MM.1S (cell line): ENCODE data around the gene SF3B2.

Experiments used
- DNase-seq: peaks from one replicate; pipeline ENCODE4 v3.0.0-alpha.2; 2015
- H2AFZ ChIP-seq: fragments of 300-600 bp; sonication (generic); 2 replicates; pipeline ENCODE4 v1.6.0; 2016; ENCODE audit warnings: antibody characterized with exemption, low read length
- H3F3A ChIP-seq: fragments of 300-600 bp; sonication (generic); 2 replicates; pipeline ENCODE4 v1.6.1; 2016; ENCODE audit warnings: mild to moderate bottlenecking, antibody characterized with exemption, low read length, moderate library complexity, mixed read lengths; ENCODE audit not compliant: insufficient read depth
- H3K27ac ChIP-seq: fragments of 300-600 bp; sonication (generic); 2 replicates; pipeline ENCODE4 v1.5.1; 2016; ENCODE audit warnings: mild to moderate bottlenecking, low read length
- H3K27me3 ChIP-seq: fragments of 300-600 bp; sonication (generic); replicated peaks from 2 replicates; pipeline ENCODE4 v1.6.0; 2016; ENCODE audit warnings: low read length; ENCODE audit not compliant: insufficient read depth
- H3K36me3 ChIP-seq: fragments of 300-600 bp; sonication (generic); replicated peaks from 2 replicates; pipeline ENCODE4 v1.6.1; 2016; ENCODE audit warnings: mild to moderate bottlenecking, low read length, mixed read lengths; ENCODE audit not compliant: insufficient read depth
- H3K4me1 ChIP-seq: fragments of 300-600 bp; sonication (generic); 2 replicates; pipeline ENCODE4 v1.6.1; 2016; ENCODE audit warnings: low read length, mixed read lengths
- H3K4me2 ChIP-seq: fragments of 300-600 bp; sonication (generic); 2 replicates; pipeline ENCODE4 v1.6.0; 2016; ENCODE audit warnings: low read depth, low read length
- H3K4me3 ChIP-seq: fragments of 300-600 bp; sonication (generic); 2 replicates; pipeline ENCODE4 v1.5.1; 2016; ENCODE audit warnings: low read length, mixed read lengths
- H3K79me2 ChIP-seq: fragments of 300-600 bp; sonication (generic); 2 replicates; pipeline ENCODE4 v1.6.1; 2016; ENCODE audit warnings: mixed run types, low read length, mixed read lengths
- H3K9ac ChIP-seq: fragments of 300-600 bp; sonication (generic); 2 replicates; pipeline ENCODE4 v1.6.1; 2016; ENCODE audit warnings: low read length, mixed read lengths
- H3K9me2 ChIP-seq: fragments of 300-600 bp; sonication (generic); replicated peaks from 2 replicates; pipeline ENCODE4 v1.6.1; 2016; ENCODE audit warnings: mild to moderate bottlenecking, low read length, mixed read lengths; ENCODE audit not compliant: insufficient read depth
- H3K9me3 ChIP-seq: fragments of 300-600 bp; sonication (generic); replicated peaks from 2 replicates; pipeline ENCODE4 v1.6.1; 2016; ENCODE audit warnings: mild to moderate bottlenecking, low read length, mixed read lengths; ENCODE audit not compliant: insufficient read depth
- H4K20me1 ChIP-seq: fragments of 300-600 bp; sonication (generic); 2 replicates; pipeline ENCODE4 v1.6.1; 2016; ENCODE audit warnings: mild to moderate bottlenecking, low read length, moderate library complexity, mixed read lengths; ENCODE audit not compliant: insufficient read depth
- EZH2 ChIP-seq: fragments of 300-600 bp; sonication (generic); optimal IDR thresholded peaks from 2 replicates; pipeline ENCODE3; 2017; ENCODE audit warnings: low read depth, mild to moderate bottlenecking, antibody characterized with exemption, low read length, mixed read lengths
- EZH2phosphoT487 ChIP-seq: fragments of 300-600 bp; sonication (generic); IDR thresholded peaks from 2 replicates; pipeline ENCODE4 v1.6.1; 2018; ENCODE audit warnings: antibody characterized with exemption, low read length
- TF ChIP-seq, protein P1 (sequence below): fragments of 300-600 bp; sonication (generic); IDR thresholded peaks from 2 replicates; pipeline ENCODE4 v1.5.1; 2016; ENCODE audit warnings: antibody characterized with exemption, low read length, mixed read lengths

Gene SF3B2

DNA sequence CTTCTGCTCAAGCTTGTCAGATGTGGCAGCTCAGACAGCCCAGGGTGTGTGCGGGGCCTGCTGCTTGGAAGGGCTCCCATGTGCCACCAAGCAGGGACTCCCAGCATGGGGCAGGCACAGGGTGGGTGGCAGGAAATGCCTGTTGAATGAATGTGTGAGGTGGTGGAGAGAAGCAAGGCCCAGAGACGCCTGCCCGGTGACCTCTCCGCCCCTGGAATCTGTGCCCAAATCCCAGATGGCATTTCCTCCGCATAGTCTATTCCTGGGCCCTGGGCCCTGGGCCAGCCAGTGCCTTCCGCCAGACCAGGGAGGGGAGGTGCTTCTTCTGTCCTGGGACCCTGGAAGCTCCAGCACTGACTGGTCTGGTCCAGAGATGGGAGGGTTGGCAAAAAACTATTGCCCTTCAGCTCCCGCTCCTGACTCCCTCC is 36.7 kb upstream of the SF3B2 start:
- Histone ChIP-seq H3K9me3 (no peaks in the 10 kb centered on the region), H2AFZ (no peak overlapping the region), H3K36me3 (no peaks in the 10 kb centered on the region), H4K20me1 (no peaks in the 10 kb centered on the region), H3K4me2 (no peak overlapping the region), H3K27me3 (no peaks in the 10 kb centered on the region), H3F3A (no peaks in the 10 kb centered on the region), H3K4me3 (no peak overlapping the region), H3K4me1 (no peaks in the 10 kb centered on the region), H3K27ac (no peak overlapping the region), H3K79me2 (no peaks in the 10 kb centered on the region), H3K9ac (no peak overlapping the region), H3K9me2 (no peaks in the 10 kb centered on the region)
- TF ChIP-seq, protein P1, sequence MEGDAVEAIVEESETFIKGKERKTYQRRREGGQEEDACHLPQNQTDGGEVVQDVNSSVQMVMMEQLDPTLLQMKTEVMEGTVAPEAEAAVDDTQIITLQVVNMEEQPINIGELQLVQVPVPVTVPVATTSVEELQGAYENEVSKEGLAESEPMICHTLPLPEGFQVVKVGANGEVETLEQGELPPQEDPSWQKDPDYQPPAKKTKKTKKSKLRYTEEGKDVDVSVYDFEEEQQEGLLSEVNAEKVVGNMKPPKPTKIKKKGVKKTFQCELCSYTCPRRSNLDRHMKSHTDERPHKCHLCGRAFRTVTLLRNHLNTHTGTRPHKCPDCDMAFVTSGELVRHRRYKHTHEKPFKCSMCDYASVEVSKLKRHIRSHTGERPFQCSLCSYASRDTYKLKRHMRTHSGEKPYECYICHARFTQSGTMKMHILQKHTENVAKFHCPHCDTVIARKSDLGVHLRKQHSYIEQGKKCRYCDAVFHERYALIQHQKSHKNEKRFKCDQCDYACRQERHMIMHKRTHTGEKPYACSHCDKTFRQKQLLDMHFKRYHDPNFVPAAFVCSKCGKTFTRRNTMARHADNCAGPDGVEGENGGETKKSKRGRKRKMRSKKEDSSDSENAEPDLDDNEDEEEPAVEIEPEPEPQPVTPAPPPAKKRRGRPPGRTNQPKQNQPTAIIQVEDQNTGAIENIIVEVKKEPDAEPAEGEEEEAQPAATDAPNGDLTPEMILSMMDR, result no peak
- TF ChIP-seq EZH2, result no peak
- TF ChIP-seq EZH2phosphoT487, result no peak
- no peak for DNase-seq

DNA sequence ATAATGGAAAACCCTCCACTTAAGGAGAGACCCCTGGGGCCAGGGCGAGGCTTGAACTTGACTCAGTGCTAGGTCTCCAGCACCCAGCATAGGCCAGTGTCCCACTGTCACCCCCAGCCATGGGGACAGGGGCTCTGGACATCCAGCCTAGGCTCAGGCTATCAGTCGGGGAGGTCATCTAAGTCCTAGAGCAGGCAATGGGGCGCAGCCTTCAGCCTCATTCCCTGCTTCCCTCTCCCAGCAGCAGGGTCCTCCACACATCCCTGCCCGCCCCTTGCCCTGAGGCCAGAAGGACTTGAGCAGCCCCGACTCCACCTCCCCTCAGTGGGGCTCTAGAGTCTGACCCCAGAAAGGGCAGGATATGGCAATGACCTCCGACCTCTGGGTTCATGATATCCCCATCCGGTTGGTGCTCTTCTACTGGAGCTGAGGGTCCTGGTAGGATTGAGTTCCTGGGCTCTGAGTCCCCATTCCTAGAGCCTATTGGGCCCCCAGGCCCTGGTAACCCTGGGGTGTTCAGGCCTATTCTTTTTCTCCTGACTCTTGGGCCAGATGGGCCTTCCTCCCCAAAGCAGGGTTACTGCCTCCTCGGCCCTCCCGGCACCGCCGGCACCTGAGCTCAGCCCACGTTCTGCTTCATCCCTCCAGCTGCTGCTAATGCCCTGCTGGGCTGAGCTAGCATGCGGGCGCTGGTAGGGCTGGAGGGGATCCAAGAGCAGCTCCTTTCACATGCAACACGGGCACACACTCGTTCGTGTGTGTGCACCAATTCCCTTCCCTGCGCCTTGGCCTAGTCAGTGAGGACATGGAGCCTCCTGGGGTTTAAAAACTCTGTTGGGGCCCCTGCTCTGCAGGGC is 36.0 kb upstream of the SF3B2 start:
- Histone ChIP-seq H3K9me2 (no peaks in the 10 kb centered on the region), H3K27ac (no peak overlapping the region), H3K79me2 (no peaks in the 10 kb centered on the region), H2AFZ (no peak overlapping the region), H3F3A (no peaks in the 10 kb centered on the region), H4K20me1 (no peaks in the 10 kb centered on the region), H3K4me3 (no peak overlapping the region), H3K4me2 (no peak overlapping the region), H3K4me1 (no peaks in the 10 kb centered on the region), H3K9me3 (no peaks in the 10 kb centered on the region), H3K36me3 (no peaks in the 10 kb centered on the region), H3K9ac (no peak overlapping the region), H3K27me3 (no peaks in the 10 kb centered on the region)
- TF ChIP-seq EZH2phosphoT487 (no peak), EZH2 (no peak)
- TF ChIP-seq, protein P1, result no peak
- no peak for DNase-seq

DNA sequence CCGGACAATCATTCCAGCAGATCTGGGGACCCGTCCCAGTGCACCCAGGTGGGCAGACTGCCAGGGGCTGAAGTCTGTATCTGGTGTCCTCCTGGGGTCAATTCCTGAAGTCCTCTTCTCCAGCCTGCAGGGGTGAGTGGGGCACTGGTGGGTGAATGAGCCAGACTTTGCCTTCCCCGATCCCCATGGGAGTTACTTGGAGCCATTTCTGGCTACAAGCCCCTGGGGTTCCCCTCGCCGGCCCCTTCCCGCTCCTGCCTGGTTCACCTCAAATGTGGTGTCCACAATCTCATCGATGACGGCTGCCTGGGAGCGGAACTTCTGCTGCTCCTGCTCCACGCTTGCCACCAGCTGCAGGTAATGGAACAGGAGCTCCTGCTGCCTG is 35.4 kb upstream of the SF3B2 start:
- Histone ChIP-seq H3K4me1 (no peaks in the 10 kb centered on the region), H3K79me2 (no peaks in the 10 kb centered on the region), H3K4me2 (no peak overlapping the region), H3K27ac (no peak overlapping the region), H3K4me3 (no peak overlapping the region), H3K9ac (no peak overlapping the region), H3K36me3 (no peaks in the 10 kb centered on the region), H3K27me3 (no peaks in the 10 kb centered on the region), H4K20me1 (no peaks in the 10 kb centered on the region), H2AFZ (no peak overlapping the region), H3K9me3 (no peaks in the 10 kb centered on the region), H3F3A (no peaks in the 10 kb centered on the region), H3K9me2 (no peaks in the 10 kb centered on the region)
- TF ChIP-seq EZH2, result no peak
- TF ChIP-seq EZH2phosphoT487, result no peak
- TF ChIP-seq, protein P1, result no peak
- no peak for DNase-seq
